ENCODE measurements around the gene RAPGEF5.

The RAPGEF5 gene

GRCh38 chr7:22331704-22332103, 25.2 kb downstream of the RAPGEF5 start:
- TF ChIP-seq, protein P1, sequence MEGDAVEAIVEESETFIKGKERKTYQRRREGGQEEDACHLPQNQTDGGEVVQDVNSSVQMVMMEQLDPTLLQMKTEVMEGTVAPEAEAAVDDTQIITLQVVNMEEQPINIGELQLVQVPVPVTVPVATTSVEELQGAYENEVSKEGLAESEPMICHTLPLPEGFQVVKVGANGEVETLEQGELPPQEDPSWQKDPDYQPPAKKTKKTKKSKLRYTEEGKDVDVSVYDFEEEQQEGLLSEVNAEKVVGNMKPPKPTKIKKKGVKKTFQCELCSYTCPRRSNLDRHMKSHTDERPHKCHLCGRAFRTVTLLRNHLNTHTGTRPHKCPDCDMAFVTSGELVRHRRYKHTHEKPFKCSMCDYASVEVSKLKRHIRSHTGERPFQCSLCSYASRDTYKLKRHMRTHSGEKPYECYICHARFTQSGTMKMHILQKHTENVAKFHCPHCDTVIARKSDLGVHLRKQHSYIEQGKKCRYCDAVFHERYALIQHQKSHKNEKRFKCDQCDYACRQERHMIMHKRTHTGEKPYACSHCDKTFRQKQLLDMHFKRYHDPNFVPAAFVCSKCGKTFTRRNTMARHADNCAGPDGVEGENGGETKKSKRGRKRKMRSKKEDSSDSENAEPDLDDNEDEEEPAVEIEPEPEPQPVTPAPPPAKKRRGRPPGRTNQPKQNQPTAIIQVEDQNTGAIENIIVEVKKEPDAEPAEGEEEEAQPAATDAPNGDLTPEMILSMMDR (IDR thresholded peaks at IDR 0.05; ENCODE audit: low read depth, low read length, missing control alignments) = no peak
- DNase-seq (ENCODE audit: low read depth) = no peak
- no peak overlapping the region for H3K4me3 ChIP-seq (ENCODE audit: low read depth, low read length)

DNA sequence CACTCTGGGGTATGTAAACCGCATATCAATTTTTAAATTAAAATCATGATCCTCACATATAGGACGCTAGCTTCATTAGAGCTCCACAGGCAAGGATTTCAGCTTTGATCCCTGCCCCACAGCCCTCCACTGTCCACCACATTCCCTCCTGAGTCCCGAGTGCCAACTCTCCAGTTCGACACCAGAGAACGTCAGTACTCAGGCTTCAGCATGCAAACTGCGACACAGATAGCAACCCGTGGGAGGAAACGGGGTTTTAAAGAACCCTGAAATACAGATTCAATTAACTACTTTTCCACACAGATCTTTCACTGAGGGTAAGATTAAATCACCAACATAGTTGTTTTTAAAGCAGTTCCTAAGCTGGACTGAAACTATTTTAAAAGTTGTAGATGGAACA, 26.1 kb downstream of the RAPGEF5 start:
- TF ChIP-seq, protein P1 (IDR thresholded peaks at IDR 0.05; ENCODE audit: low read depth, low read length, missing control alignments) = no peak
- no peak for DNase-seq (ENCODE audit: low read depth)
- no peak overlapping the region for H3K4me3 ChIP-seq (ENCODE audit: low read depth, low read length)

DNA sequence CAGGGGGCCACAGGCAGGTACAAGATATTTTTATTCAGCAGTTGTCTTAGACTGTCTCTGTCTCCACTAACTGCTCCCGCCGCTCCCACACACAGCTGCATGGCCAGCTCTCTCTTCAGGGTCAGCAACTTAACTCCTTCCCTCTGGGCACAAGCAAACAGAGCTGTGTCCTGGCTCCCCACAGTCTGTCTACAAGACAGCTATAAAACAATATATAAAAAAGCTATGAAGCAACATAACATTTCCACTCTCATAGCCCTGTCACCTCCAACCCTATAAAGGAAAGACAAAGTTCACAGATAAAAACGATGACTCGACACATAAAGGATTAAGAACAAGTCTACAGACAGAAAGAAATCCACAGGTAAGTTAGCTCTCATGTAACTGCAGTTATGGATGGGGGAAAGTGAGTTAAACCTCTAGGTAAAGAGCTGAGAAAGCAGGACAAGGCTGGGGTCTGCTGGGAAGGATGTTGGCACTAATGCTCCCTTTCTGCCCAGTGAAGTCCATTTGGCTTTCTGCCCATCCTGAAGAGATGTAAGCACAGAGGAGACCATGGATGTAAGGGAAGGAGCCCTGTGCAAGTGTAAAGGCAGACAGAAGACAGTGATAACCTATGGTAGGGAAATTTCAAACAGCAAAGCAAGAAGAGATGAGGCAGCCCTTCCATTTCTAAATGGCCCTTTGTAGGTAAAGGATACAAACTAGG, 27.0 kb downstream of the RAPGEF5 start:
- no peak overlapping the region for H3K4me3 ChIP-seq (ENCODE audit: low read depth, low read length)
- TF ChIP-seq, protein P1 (IDR thresholded peaks at IDR 0.05; ENCODE audit: low read depth, low read length, missing control alignments) = no peak
- no peak for DNase-seq (ENCODE audit: low read depth)

GRCh38 chr7:22326181-22326580, 30.8 kb downstream of the RAPGEF5 start:
- no peak overlapping the region for H3K4me3 ChIP-seq (ENCODE audit: low read depth, low read length)
- TF ChIP-seq, protein P1 (IDR thresholded peaks at IDR 0.05; ENCODE audit: low read depth, low read length, missing control alignments) = no peak
- no peak for DNase-seq (ENCODE audit: low read depth)

- TF ChIP-seq, protein P1 (IDR thresholded peaks at IDR 0.05; ENCODE audit: low read depth, low read length, missing control alignments) = no peak
- DNase-seq (ENCODE audit: low read depth) = no peak
- H3K4me3 ChIP-seq (ENCODE audit: low read depth, low read length) = no peak overlapping the region
Measured at GRCh38 chr7:22325671-22326070, 31.3 kb downstream of the RAPGEF5 start.

GRCh38 chr7:22323714-22324113, 33.2 kb downstream of the RAPGEF5 start:
- no peak for DNase-seq (ENCODE audit: low read depth)
- no peak overlapping the region for H3K4me3 ChIP-seq (ENCODE audit: low read depth, low read length)
- TF ChIP-seq, protein P1 (IDR thresholded peaks at IDR 0.05; ENCODE audit: low read depth, low read length, missing control alignments) = no peak

DNA sequence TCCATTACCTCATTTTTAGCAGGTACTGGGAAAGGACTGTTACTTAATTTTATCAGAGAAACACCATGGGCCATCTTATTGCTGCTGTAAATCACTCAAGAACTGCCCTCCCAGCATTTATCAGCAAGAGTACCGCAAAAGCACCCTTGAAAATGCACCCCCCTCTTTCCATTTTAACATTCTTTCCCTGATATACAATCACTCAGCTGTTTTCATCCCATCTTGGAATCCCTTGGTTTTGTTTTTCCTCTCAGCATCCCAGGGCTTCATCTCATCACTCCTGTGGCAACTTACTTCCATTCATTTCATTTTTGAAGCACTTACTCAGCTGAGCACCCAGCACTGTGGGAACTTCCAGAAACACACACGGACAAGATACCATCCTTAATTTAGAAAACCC, 36.5 kb downstream of the RAPGEF5 start:
- TF ChIP-seq, protein P1 (IDR thresholded peaks at IDR 0.05; ENCODE audit: low read depth, low read length, missing control alignments) = no peak
- DNase-seq (ENCODE audit: low read depth) = no peak
- H3K4me3 ChIP-seq (ENCODE audit: low read depth, low read length) = no peak overlapping the region
